Liver (tissue), 9 donors: ENCODE measurements around the gene NOS1. TPM values are rescaled to one million over a fixed set of nuclear protein-coding genes. Genes with fewer than 3 reads are reported as not detected.

Source experiments
- DNase-seq: peaks from one replicate; pipeline ENCODE4 v3.0.0-alpha.2; 2017; ENCODE audit warnings: low spot score
- H3K27ac ChIP-seq, 2 donors: one replicate each; pipeline ENCODE4 v1.7.0; 2013; ENCODE audit warnings: inconsistent platforms in 2 of 2, low read length in 2 of 2, control low read depth in 1 of 2, low read depth in 1 of 2, mild to moderate bottlenecking in 1 of 2
- H3K27me3 ChIP-seq, 4 donors: one replicate each; pipeline versions ENCODE4 v1.6.1 to v1.7.0; 2013; ENCODE audit warnings: low read length in 3 of 4, inconsistent platforms in 1 of 4, mild to moderate bottlenecking in 1 of 4, moderate library complexity in 1 of 4; ENCODE audit not compliant: control insufficient read depth in 4 of 4, insufficient read depth in 4 of 4
- H3K36me3 ChIP-seq, 4 donors: one replicate each; pipeline versions ENCODE4 v1.6.1 to v1.7.0; 2013; ENCODE audit warnings: low read length in 3 of 4, mild to moderate bottlenecking in 3 of 4, low read depth in 1 of 4, moderate library complexity in 1 of 4; ENCODE audit not compliant: control insufficient read depth in 4 of 4, insufficient read depth in 3 of 4
- H3K4me1 ChIP-seq, 4 donors: one replicate each; pipeline versions ENCODE4 v1.6.1 to v1.7.0; 2013; ENCODE audit warnings: low read length in 3 of 4, mild to moderate bottlenecking in 3 of 4, moderate library complexity in 1 of 4; ENCODE audit not compliant: control insufficient read depth in 4 of 4, insufficient read depth in 4 of 4
- H3K4me3 ChIP-seq, 3 donors: one replicate each; pipeline versions ENCODE4 v1.6.1 to v1.7.0; 2013; ENCODE audit warnings: low read length in 3 of 3, control low read depth in 1 of 3, low read depth in 1 of 3, mild to moderate bottlenecking in 1 of 3
- H3K9ac ChIP-seq, 2 donors: one replicate each; pipeline ENCODE4 v1.7.0; 2013; ENCODE audit warnings: low read length in 2 of 2, mild to moderate bottlenecking in 2 of 2, moderate library complexity in 2 of 2, control low read depth in 1 of 2, low read depth in 1 of 2
- H3K9me3 ChIP-seq, 4 donors: one replicate each; pipeline versions ENCODE4 v1.6.1 to v1.7.0; 2013; ENCODE audit warnings: low read length in 3 of 4; ENCODE audit not compliant: control insufficient read depth in 4 of 4
- EGR1 ChIP-seq, 2 donors: IDR thresholded peaks; 2 replicates each; pipeline ENCODE4 v1.6.1; 2016 to 2018; ENCODE audit warnings: antibody characterized with exemption in 2 of 2, low read depth in 2 of 2
- FOXA1 ChIP-seq: IDR thresholded peaks from 2 replicates; pipeline ENCODE4 v1.6.1; 2016; ENCODE audit warnings: antibody characterized with exemption
- HNF4A ChIP-seq, 2 donors: conservative IDR thresholded peaks; 2 replicates each; pipeline ENCODE4 v1.6.1; 2016; ENCODE audit warnings: antibody characterized with exemption in 2 of 2, mild to moderate bottlenecking in 2 of 2
- HNF4G ChIP-seq: IDR thresholded peaks from 2 replicates; pipeline ENCODE4 v1.6.1; 2016; ENCODE audit warnings: antibody characterized with exemption
- JUND ChIP-seq, 2 donors: IDR thresholded peaks; 2 replicates each; pipeline ENCODE4 v1.6.1; 2016; ENCODE audit warnings: antibody characterized with exemption in 2 of 2
- NR2F2 ChIP-seq: IDR thresholded peaks from 2 replicates; pipeline ENCODE4 v1.6.1; 2016; ENCODE audit warnings: antibody characterized with exemption
- RAD21 ChIP-seq, 2 donors: IDR thresholded peaks; 2 replicates each; pipeline ENCODE4 v1.6.1; 2016; ENCODE audit warnings: antibody characterized with exemption in 2 of 2, mild to moderate bottlenecking in 2 of 2
- RXRA ChIP-seq, 2 donors: IDR thresholded peaks; 2 replicates each; pipeline ENCODE4 v1.6.1; 2017 to 2018; ENCODE audit warnings: antibody characterized with exemption in 2 of 2, mild to moderate bottlenecking in 1 of 2
- SP1 ChIP-seq: IDR thresholded peaks from 2 replicates; pipeline ENCODE4 v1.6.1; 2018; ENCODE audit warnings: antibody characterized with exemption, mild to moderate bottlenecking
- TAF1 ChIP-seq: conservative IDR thresholded peaks from 2 replicates; pipeline ENCODE4 v1.6.1; 2016; ENCODE audit warnings: antibody characterized with exemption, mild to moderate bottlenecking
- YY1 ChIP-seq: IDR thresholded peaks from 2 replicates; pipeline ENCODE4 v1.6.1; 2016; ENCODE audit warnings: antibody characterized with exemption, mild to moderate bottlenecking
- WGBS: extraction: QIAGEN DNeasy Blood & Tissue Kit; methylation state at CpG from one replicate; pipeline ENCODE4 v1.1.7; 2013; 5-methylcytosine and 5-hydroxymethylcytosine counted together
- polyA plus RNA-seq, 2 donors: library from polyadenylated mRNA; stranded (reverse) in 1 of 2; unstranded in 1 of 2; fragments of 200-250 nt in 1 of 2; fragments of >200 nt in 1 of 2; fragmentation: Nextera tagmentation in 1 of 2; extraction: Ambion mirVana in 1 of 2; gene quantifications; one replicate each; pipeline versions ENCODE4 v1.2.1 to v1.2.3, GENCODE V29; 2013 to 2015
- total RNA-seq, 2 donors: library from RNA; depleted of rRNA; stranded (reverse); fragments of >200 nt; gene quantifications; one replicate each; pipeline ENCODE4 v1.2.3, GENCODE V29; 2014
- TF ChIP-seq, protein P1 (sequence below): fragments of 150-350 bp; IDR thresholded peaks from 2 replicates; pipeline ENCODE4 v1.5.1; 2017; ENCODE audit warnings: improper control_type of control experiment, low read depth, low read length; ENCODE audit not compliant: missing input control
- TF ChIP-seq, protein P2 (sequence below): IDR thresholded peaks from 2 replicates; pipeline ENCODE4 v1.6.1; 2016; ENCODE audit warnings: antibody characterized with exemption
- TF ChIP-seq, protein P3 (sequence below): IDR thresholded peaks from 2 replicates; pipeline ENCODE4 v1.6.1; 2016; ENCODE audit warnings: antibody characterized with exemption
- TF ChIP-seq, protein P4 (sequence below): IDR thresholded peaks from 2 replicates; pipeline ENCODE4 v1.6.1; 2016; ENCODE audit warnings: antibody characterized with exemption, mild to moderate bottlenecking
- TF ChIP-seq, protein P5 (sequence below): IDR thresholded peaks from 2 replicates; pipeline ENCODE4 v1.6.1; 2016; ENCODE audit warnings: antibody characterized with exemption
- donor health status: healthy.
- donor health status: healthy.
- donor health status: healthy.
- donor health status: healthy.
- donor health status: healthy.

NOS1 gene
- total and polyA plus RNA-seq, 4 donors: under 0.01 to 0.08 (median 0.01) TPM; not detected in 1

DNA sequence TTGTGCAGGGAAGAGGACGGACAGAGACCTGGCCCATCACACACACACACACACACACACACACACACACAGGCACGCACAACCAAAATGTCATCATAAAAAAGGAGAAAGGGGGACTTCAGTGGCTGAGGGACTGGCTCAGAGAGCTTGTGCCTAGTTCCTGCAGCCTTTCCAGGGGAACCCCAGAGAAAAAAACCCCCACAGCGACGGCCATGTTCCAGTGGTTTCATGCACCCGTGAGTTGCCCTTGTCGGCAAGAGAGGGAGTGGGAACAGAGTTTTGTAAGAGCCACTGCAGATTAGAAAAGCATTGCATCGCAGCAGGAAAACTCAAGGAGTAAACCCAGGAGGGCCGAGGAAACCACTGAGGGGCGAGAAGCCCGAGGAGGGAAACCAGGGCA is 146.6 kb downstream of the NOS1 start:
- Histone ChIP-seq H3K4me1 (peaks cover 0 to 10% (median 7%) of the 10 kb centered on the region in 4 donors), H3K27ac (no peak overlapping the region), H3K27me3 (no peaks in the 10 kb centered on the region), H3K9me3 (no peaks in the 10 kb centered on the region), H3K36me3 (no peaks in the 10 kb centered on the region), H3K9ac (no peak overlapping the region), H3K4me3 (no peak overlapping the region)
- DNase-seq: no peak
- WGBS: 77% methylated on average over 10 of the region's 10 CpGs
- no peak for TF ChIP-seq EGR1 (IDR thresholded peaks at IDR 0.05; ENCODE audit: low read depth in 2 of 2)
- no peak for TF ChIP-seq YY1
- TF ChIP-seq, protein P1, sequence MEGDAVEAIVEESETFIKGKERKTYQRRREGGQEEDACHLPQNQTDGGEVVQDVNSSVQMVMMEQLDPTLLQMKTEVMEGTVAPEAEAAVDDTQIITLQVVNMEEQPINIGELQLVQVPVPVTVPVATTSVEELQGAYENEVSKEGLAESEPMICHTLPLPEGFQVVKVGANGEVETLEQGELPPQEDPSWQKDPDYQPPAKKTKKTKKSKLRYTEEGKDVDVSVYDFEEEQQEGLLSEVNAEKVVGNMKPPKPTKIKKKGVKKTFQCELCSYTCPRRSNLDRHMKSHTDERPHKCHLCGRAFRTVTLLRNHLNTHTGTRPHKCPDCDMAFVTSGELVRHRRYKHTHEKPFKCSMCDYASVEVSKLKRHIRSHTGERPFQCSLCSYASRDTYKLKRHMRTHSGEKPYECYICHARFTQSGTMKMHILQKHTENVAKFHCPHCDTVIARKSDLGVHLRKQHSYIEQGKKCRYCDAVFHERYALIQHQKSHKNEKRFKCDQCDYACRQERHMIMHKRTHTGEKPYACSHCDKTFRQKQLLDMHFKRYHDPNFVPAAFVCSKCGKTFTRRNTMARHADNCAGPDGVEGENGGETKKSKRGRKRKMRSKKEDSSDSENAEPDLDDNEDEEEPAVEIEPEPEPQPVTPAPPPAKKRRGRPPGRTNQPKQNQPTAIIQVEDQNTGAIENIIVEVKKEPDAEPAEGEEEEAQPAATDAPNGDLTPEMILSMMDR: no peak
- TF ChIP-seq RAD21 (IDR thresholded peaks at IDR 0.05): no peak
- no peak for TF ChIP-seq FOXA1
- no peak for TF ChIP-seq JUND (IDR thresholded peaks at IDR 0.05)
- TF ChIP-seq, protein P2, sequence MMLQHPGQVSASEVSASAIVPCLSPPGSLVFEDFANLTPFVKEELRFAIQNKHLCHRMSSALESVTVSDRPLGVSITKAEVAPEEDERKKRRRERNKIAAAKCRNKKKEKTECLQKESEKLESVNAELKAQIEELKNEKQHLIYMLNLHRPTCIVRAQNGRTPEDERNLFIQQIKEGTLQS: no peak
- TF ChIP-seq, protein P3, sequence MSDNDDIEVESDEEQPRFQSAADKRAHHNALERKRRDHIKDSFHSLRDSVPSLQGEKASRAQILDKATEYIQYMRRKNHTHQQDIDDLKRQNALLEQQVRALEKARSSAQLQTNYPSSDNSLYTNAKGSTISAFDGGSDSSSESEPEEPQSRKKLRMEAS: no peak
- TF ChIP-seq NR2F2: no peak
- TF ChIP-seq TAF1: no peak
- TF ChIP-seq, protein P4, sequence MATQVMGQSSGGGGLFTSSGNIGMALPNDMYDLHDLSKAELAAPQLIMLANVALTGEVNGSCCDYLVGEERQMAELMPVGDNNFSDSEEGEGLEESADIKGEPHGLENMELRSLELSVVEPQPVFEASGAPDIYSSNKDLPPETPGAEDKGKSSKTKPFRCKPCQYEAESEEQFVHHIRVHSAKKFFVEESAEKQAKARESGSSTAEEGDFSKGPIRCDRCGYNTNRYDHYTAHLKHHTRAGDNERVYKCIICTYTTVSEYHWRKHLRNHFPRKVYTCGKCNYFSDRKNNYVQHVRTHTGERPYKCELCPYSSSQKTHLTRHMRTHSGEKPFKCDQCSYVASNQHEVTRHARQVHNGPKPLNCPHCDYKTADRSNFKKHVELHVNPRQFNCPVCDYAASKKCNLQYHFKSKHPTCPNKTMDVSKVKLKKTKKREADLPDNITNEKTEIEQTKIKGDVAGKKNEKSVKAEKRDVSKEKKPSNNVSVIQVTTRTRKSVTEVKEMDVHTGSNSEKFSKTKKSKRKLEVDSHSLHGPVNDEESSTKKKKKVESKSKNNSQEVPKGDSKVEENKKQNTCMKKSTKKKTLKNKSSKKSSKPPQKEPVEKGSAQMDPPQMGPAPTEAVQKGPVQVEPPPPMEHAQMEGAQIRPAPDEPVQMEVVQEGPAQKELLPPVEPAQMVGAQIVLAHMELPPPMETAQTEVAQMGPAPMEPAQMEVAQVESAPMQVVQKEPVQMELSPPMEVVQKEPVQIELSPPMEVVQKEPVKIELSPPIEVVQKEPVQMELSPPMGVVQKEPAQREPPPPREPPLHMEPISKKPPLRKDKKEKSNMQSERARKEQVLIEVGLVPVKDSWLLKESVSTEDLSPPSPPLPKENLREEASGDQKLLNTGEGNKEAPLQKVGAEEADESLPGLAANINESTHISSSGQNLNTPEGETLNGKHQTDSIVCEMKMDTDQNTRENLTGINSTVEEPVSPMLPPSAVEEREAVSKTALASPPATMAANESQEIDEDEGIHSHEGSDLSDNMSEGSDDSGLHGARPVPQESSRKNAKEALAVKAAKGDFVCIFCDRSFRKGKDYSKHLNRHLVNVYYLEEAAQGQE: no peak
- no peak for TF ChIP-seq SP1
- TF ChIP-seq HNF4G: no peak
- TF ChIP-seq HNF4A (conservative IDR thresholded peaks at IDR 0.05): no peak
- no peak for TF ChIP-seq RXRA (IDR thresholded peaks at IDR 0.05)
- TF ChIP-seq, protein P5, sequence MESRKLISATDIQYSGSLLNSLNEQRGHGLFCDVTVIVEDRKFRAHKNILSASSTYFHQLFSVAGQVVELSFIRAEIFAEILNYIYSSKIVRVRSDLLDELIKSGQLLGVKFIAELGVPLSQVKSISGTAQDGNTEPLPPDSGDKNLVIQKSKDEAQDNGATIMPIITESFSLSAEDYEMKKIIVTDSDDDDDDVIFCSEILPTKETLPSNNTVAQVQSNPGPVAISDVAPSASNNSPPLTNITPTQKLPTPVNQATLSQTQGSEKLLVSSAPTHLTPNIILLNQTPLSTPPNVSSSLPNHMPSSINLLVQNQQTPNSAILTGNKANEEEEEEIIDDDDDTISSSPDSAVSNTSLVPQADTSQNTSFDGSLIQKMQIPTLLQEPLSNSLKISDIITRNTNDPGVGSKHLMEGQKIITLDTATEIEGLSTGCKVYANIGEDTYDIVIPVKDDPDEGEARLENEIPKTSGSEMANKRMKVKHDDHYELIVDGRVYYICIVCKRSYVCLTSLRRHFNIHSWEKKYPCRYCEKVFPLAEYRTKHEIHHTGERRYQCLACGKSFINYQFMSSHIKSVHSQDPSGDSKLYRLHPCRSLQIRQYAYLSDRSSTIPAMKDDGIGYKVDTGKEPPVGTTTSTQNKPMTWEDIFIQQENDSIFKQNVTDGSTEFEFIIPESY: no peak

DNA sequence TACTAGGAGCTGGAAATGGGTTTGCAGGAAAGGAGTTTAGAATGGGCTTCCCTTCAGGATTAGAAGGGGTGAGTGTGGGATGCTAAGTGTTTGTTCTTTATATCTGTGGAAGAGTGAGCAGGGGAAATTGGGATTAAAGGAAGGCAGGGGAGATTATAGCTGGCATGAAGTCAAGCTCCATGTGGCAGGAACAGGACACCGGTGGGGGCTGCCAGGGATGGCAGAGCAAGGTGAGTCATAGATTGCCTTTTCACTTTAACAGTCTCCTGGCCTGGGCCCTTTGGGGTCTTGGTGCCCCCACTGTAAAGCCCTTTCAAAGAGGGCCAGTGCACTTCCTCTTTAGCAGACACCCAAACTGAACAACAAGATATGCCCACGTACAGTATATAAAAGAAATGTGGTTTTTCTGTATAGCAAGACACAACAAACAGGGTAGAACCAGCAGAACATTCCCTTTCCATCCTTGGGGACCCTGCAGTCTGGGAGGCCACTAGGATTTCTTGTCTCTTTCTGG is 148.1 kb downstream of the NOS1 start:
- Histone ChIP-seq H3K27ac (no peak overlapping the region), H3K36me3 (no peaks in the 10 kb centered on the region), H3K4me1 (peaks cover 0 to 17% (median 8%) of the 10 kb centered on the region in 4 donors), H3K9me3 (no peaks in the 10 kb centered on the region), H3K9ac (no peak overlapping the region), H3K4me3 (no peak overlapping the region), H3K27me3 (no peaks in the 10 kb centered on the region)
- WGBS: 54% methylated on average over 2 of the region's 2 CpGs
- no peak for DNase-seq
- TF ChIP-seq, protein P4: no peak
- TF ChIP-seq EGR1 (IDR thresholded peaks at IDR 0.05; ENCODE audit: low read depth in 2 of 2) (no peak), TAF1 (no peak), SP1 (no peak), RXRA (IDR thresholded peaks at IDR 0.05) (no peak)
- TF ChIP-seq, protein P1: no peak
